Measurements from ENCODE around the gene GSE1.

- no peak for TF ChIP-seq CTCF (IDR thresholded peaks at IDR 0.05; ENCODE audit: poor library complexity)
- no peak for TF ChIP-seq EZH2phosphoT487 (IDR thresholded peaks at IDR 0.05; ENCODE audit: low read depth, severe bottlenecking, unreplicated experiment)
- TF ChIP-seq EZH2 (IDR thresholded peaks at IDR 0.05; ENCODE audit: borderline replicate concordance), result no peak
Measured at GRCh38 chr16:85573045-85573695, 40.0 kb upstream of the GSE1 start.
